Left ventricle myocardium inferior (tissue), 1 donor: ENCODE data around the gene MAP1LC3B. TPM values are rescaled to one million over a fixed set of nuclear protein-coding genes. Genes with fewer than 3 reads are reported as not detected.

ENCODE experiments used
- DNase-seq: peaks from one replicate; pipeline ENCODE4 v3.0.0-alpha.2; 2020
- H3K27ac ChIP-seq: fragments of 200-600 bp; replicated peaks from 2 replicates; pipeline ENCODE4 v1.8.0; 2021
- H3K27me3 ChIP-seq: fragments of 200-600 bp; 2 replicates; pipeline ENCODE4 v1.8.0; 2021; ENCODE audit warnings: low read depth
- H3K36me3 ChIP-seq: fragments of 200-600 bp; 2 replicates; pipeline ENCODE4 v1.8.0; 2021
- H3K4me1 ChIP-seq: fragments of 200-600 bp; 2 replicates; pipeline ENCODE4 v1.8.0; 2021
- H3K4me3 ChIP-seq: fragments of 200-600 bp; 2 replicates; pipeline ENCODE4 v1.8.0; 2021; ENCODE audit warnings: mild to moderate bottlenecking, moderate library complexity
- H3K9me3 ChIP-seq: fragments of 200-600 bp; replicated peaks from 2 replicates; pipeline ENCODE4 v1.8.0; 2021
- CTCF ChIP-seq: fragments of 200-600 bp; IDR thresholded peaks from 2 replicates; pipeline ENCODE4 v1.8.0; 2021; ENCODE audit warnings: antibody characterized with exemption, mild to moderate bottlenecking, borderline replicate concordance
- intact Hi-C: fragments of 100-400 bp; cut with micrococcal nuclease; formaldehyde crosslinking; loops from one replicate; pipeline ENCODE4 v1.11.0; 2022
- total RNA-seq: library from RNA; stranded (reverse); fragmentation: NEBNext Ultra II Directional; extraction: Animal tissue kit (Norgen Biotek cat#: 25700); gene quantifications from one replicate; pipeline ENCODE4 v1.2.1, GENCODE V29; 2021
- donor health status: DM: no; HTN: yes; CAD: no; lungs with severe emphysema.

MAP1LC3B gene
- total RNA-seq, 1 donor from 2014 or later, result 131 TPM

DNA sequence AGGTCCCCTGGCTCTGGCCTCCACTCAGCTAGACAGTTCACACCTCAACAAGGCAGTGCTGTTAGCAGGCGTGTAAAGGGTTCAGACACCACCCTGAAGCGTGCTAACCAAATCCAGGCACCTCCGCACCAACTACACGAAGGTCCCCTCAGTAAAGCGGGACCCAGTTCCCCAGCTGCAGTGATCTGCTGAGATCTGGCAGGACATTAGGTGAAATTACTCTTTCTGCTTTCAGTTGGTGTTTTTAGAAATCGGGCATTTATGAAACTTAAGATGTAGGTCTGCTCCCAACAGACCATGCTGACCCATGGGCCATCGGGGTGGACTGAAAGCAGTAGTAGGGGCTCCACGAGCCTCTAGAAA is 35.7 kb upstream of the MAP1LC3B start:
- Histone ChIP-seq H3K4me3 (no peak overlapping the region), H3K9me3 (no peaks in the 10 kb centered on the region), H3K27ac (no peak overlapping the region), H3K36me3 (peaks cover 41% of the 10 kb centered on the region), H3K4me1 (peaks cover 45% of the 10 kb centered on the region), H3K27me3 (no peaks in the 10 kb centered on the region)
- intact Hi-C loops, result no loop called here
- DNase-seq, result no peak
- TF ChIP-seq CTCF, result no peak

- DNase-seq, result no peak
- Histone ChIP-seq H3K4me3 (no peak overlapping the region), H3K27me3 (no peaks in the 10 kb centered on the region), H3K36me3 (peaks cover 49% of the 10 kb centered on the region), H3K27ac (no peak overlapping the region), H3K4me1 (peaks cover 56% of the 10 kb centered on the region), H3K9me3 (no peaks in the 10 kb centered on the region)
- no peak for TF ChIP-seq CTCF
- intact Hi-C loops, result no loop called here
Measured at GRCh38 chr16:87358250-87358649, 33.9 kb upstream of the MAP1LC3B start.

- peaks cover 48% of the 10 kb centered on the region for H3K36me3 ChIP-seq
- peaks cover 60% of the 10 kb centered on the region for H3K4me1 ChIP-seq
- intact Hi-C loops, result no loop called here
- no peaks in the 10 kb centered on the region for H3K9me3 ChIP-seq
- no peaks in the 10 kb centered on the region for H3K27me3 ChIP-seq
- H3K27ac ChIP-seq, result no peak overlapping the region
- H3K4me3 ChIP-seq, result no peak overlapping the region
- no peak for TF ChIP-seq CTCF
- DNase-seq, result no peak
Measured at GRCh38 chr16:87358696-87359095, 33.4 kb upstream of the MAP1LC3B start.

- Histone ChIP-seq H3K27me3 (no peaks in the 10 kb centered on the region), H3K36me3 (peaks cover 46% of the 10 kb centered on the region), H3K9me3 (no peaks in the 10 kb centered on the region), H3K4me1 (peaks cover 65% of the 10 kb centered on the region), H3K27ac (no peak overlapping the region), H3K4me3 (no peak overlapping the region)
- intact Hi-C loops, result no loop called here
- DNase-seq, result no peak
- TF ChIP-seq CTCF, result no peak
Measured at GRCh38 chr16:87359121-87359520, 33.0 kb upstream of the MAP1LC3B start.

- peaks cover 50% of the 10 kb centered on the region for H3K36me3 ChIP-seq
Measured at GRCh38 chr16:87360862-87361610, 31.1 kb upstream of the MAP1LC3B start.

More at GRCh38 chr16:87360862-87361610, 31.1 kb upstream of the MAP1LC3B start:
- H3K27ac ChIP-seq, result peak overlapping the region; percentile 21
- H3K4me1 ChIP-seq, result peaks cover 73% of the 10 kb centered on the region
- no peaks in the 10 kb centered on the region for H3K27me3 ChIP-seq
- no peak for DNase-seq
- TF ChIP-seq CTCF, result no peak
- no peak overlapping the region for H3K4me3 ChIP-seq
- intact Hi-C loops, result no loop called here
- H3K9me3 ChIP-seq, result no peaks in the 10 kb centered on the region
